GM19324 (cell line): ENCODE results near the gene CCDC7.
A peak's percentile ranks its signal among the peaks of the same experiment; 100 is the strongest.
"Not testable (repeated sequence)": the region's sequence is repeated elsewhere in the genome, so short reads cannot be mapped to it uniquely, and the experiment has no call there.

Experiments
- ATAC-seq: cut with Tn5 transposase; IDR thresholded peaks from one replicate; pipeline ENCODE4 v1.9.1; 2021; ENCODE audit warnings: mild to moderate bottlenecking, moderate library complexity; ENCODE audit not compliant: unreplicated experiment, low FRiP score

The CCDC7 gene

GRCh38 chr10:32446536-32447406 is 831 bp downstream of the CCDC7 start:
- peak; percentile 5 for ATAC-seq

- ATAC-seq: no peak
These were observed 8.2 kb downstream of the CCDC7 start for GRCh38 chr10:32454148-32454547.

GRCh38 chr10:32459051-32459698 is 13.2 kb downstream of the CCDC7 start:
- no peak for ATAC-seq

- no peak for ATAC-seq
These were observed 15.3 kb downstream of the CCDC7 start for GRCh38 chr10:32461203-32461602.

- no peak for ATAC-seq
These were observed 25.3 kb downstream of the CCDC7 start for GRCh38 chr10:32471232-32471631.

GRCh38 chr10:32477499-32477898 is 31.6 kb downstream of the CCDC7 start:
- no peak for ATAC-seq

- ATAC-seq: no peak
These were observed 35.7 kb downstream of the CCDC7 start for GRCh38 chr10:32481606-32482005.

- ATAC-seq: not testable (repeated sequence)
These were observed 37.1 kb downstream of the CCDC7 start for GRCh38 chr10:32483019-32483502.

- not testable (repeated sequence) for ATAC-seq
These were observed 42.1 kb downstream of the CCDC7 start for GRCh38 chr10:32488038-32488437.

GRCh38 chr10:32489158-32489557 is 43.2 kb downstream of the CCDC7 start:
- ATAC-seq: no peak

- ATAC-seq: no peak
These were observed 44.0 kb downstream of the CCDC7 start for GRCh38 chr10:32489901-32490300.

- ATAC-seq: not testable (repeated sequence)
These were observed 48.6 kb downstream of the CCDC7 start for GRCh38 chr10:32494562-32494961.

- ATAC-seq: not testable (repeated sequence)
These were observed 54.2 kb downstream of the CCDC7 start for GRCh38 chr10:32500136-32500535.

GRCh38 chr10:32501906-32502305 is 56.0 kb downstream of the CCDC7 start:
- no peak for ATAC-seq

GRCh38 chr10:32505762-32506420 is 60.0 kb downstream of the CCDC7 start:
- ATAC-seq: not testable (repeated sequence)

GRCh38 chr10:32511599-32511998 is 65.7 kb downstream of the CCDC7 start:
- no peak for ATAC-seq

- ATAC-seq: no peak
These were observed 70.9 kb downstream of the CCDC7 start for GRCh38 chr10:32516567-32517495.

- ATAC-seq: no peak
These were observed 84.3 kb downstream of the CCDC7 start for GRCh38 chr10:32530231-32530630.

GRCh38 chr10:32538256-32538655 is 92.3 kb downstream of the CCDC7 start:
- ATAC-seq: no peak
